IPS-15b (cell line): ENCODE data around the gene HTR3D.

Source experiments
- H3K27me3 ChIP-seq: one replicate; pipeline ENCODE4 v1.6.1; 2013; ENCODE audit warnings: low read length; ENCODE audit not compliant: control insufficient read depth, insufficient read depth
- H3K36me3 ChIP-seq: one replicate; pipeline ENCODE4 v1.6.1; 2013; ENCODE audit warnings: low read length; ENCODE audit not compliant: control insufficient read depth, insufficient read depth
- H3K4me1 ChIP-seq: one replicate; pipeline ENCODE4 v1.6.1; 2013; ENCODE audit warnings: mild to moderate bottlenecking, low read length; ENCODE audit not compliant: control insufficient read depth, insufficient read depth
- H3K4me3 ChIP-seq: one replicate; pipeline ENCODE4 v1.5.1; 2013; ENCODE audit warnings: low read depth, low read length
- H3K9ac ChIP-seq: one replicate; pipeline ENCODE4 v1.6.1; 2013; ENCODE audit warnings: low read depth, mild to moderate bottlenecking, low read length
- H3K9me3 ChIP-seq: one replicate; pipeline ENCODE4 v1.6.1; 2013; ENCODE audit warnings: mild to moderate bottlenecking, low read length; ENCODE audit not compliant: control insufficient read depth, insufficient read depth

The HTR3D gene, protein sequence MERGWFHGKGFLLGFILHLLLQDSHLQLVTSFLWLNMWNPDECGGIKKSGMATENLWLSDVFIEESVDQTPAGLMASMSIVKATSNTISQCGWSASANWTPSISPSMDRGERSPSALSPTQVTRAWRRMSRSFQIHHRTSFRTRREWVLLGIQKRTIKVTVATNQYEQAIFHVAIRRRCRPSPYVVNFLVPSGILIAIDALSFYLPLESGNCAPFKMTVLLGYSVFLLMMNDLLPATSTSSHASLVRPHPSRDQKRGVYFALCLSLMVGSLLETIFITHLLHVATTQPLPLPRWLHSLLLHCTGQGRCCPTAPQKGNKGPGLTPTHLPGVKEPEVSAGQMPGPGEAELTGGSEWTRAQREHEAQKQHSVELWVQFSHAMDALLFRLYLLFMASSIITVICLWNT

DNA sequence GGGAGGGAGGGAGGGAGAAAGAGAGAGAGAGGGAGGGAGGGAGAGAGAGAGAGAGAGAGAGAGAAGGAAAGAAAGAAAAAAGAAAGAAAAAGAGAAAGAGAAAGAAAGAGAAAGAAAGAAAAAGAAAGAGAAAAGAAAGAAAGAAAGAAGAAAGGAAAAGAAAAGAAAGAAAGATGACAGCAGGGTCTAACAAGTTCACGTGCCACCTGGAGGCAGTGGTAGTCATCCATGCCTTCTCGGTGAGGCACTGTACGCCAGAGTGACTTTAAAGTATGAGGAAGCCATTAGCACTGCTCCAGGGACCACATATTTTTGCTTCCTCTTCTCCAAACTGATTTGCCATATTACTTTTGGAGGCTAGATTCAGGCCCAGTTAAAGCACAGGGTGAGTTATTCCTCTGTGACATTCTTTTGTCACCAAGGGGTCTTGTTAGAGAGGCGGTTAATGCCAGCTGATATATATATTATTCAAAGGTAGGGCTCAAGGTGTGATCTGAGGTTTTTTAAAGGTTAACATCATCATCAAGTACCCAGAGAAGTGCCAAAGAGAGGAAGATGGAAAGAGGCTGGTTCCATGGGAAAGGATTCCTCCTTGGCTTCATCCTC lies at the start of gene HTR3D:
TSS of gene HTR3D (plus strand) at position 556 of the 606 bp plus-strand sequence. CDS start at position 556, 0 bp downstream.
- Histone ChIP-seq H3K27me3 (no peaks in the 10 kb centered on the region), H3K9me3 (no peaks in the 10 kb centered on the region), H3K4me3 (no peak within 1 kb of the TSS), H3K9ac (no peak within 1 kb of the TSS), H3K36me3 (no peaks in the 10 kb centered on the region), H3K4me1 (no peaks in the 10 kb centered on the region)

DNA sequence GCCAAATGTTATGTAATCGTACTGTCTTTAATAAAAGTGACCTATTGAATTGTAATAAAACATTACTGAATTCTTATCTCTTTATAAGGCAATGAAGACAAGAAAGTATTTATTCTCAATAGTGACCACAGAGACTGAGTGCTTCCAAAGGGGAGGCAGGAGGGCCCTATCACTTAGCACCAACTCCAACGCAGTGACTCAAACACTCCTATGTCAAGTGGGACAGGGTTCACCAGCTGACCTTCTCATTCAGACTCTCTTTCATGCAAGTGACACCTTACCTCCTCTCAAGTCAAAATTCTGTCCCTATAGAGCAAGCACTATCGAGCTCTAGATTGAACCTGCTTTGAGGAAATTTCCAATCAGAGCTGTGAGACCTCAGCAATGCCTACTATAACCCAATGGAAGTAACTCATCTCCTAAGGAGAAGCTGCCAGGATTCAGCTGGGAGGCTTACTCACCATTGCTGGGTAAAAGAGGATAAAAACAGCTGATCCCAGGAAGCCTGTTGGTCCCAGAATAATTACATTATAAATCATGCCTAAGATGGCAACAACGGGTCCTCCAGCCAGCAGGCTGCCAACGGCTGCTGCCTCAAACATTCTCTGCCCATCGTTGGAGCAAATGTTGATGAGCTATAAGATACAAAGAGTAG lies 49.4 kb upstream of the HTR3D start:
- H3K9ac ChIP-seq: no peak overlapping the region
- peaks cover 8% of the 10 kb centered on the region for H3K36me3 ChIP-seq
- H3K4me1 ChIP-seq: peaks cover 16% of the 10 kb centered on the region
- no peak overlapping the region for H3K4me3 ChIP-seq
- no peaks in the 10 kb centered on the region for H3K9me3 ChIP-seq
- no peaks in the 10 kb centered on the region for H3K27me3 ChIP-seq

GRCh38 chr3:183984127-183984740 lies 47.3 kb upstream of the HTR3D start:
- Histone ChIP-seq H3K27me3 (no peaks in the 10 kb centered on the region), H3K36me3 (peaks cover 19% of the 10 kb centered on the region), H3K4me1 (peaks cover 13% of the 10 kb centered on the region), H3K9me3 (no peaks in the 10 kb centered on the region), H3K9ac (no peak overlapping the region), H3K4me3 (no peak overlapping the region)

DNA sequence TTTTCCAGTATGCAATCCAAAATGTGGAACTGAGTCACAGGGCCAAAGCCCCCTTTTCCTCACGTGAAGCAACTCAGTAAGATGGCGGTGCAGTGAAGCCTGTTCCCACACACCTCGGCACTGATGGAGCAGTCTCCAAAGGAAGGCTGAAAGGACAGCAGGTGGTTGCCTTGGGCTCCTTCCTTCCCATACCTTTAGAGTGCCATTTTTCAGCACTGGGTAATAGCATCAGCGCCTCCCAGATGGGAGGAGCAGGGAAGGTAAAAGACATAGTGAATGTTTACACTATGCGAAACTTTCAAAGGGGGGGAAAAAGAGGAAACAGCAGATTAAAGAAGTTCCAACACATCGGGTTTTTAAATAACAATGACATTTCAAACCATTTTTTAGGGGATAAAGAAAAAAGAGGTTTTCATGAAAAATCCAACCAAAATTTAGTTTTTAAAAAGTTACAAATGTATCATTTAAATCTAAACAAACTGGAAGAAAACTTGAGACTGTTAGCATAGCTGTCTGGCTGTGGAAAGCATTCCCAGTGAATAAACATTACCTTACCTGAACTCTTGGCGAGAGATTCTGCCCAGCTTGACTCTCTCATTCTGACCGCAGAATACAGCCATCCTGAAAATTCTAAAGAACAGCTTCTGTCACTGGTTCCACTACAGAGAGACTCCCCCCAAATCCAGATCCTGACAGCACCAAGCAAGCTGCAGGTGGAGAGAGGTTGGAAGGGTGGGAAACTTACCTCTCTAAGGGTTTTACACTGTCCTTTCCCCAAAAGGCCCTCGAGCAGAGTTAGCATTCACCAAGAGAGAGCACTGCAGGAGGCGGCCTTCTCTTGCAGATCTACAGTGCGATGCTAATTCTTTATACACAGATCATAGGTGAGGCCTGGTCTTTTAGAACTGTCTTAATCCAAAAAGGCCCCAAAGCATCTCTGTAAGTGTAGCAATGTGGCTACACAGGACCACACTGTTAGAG lies 46.5 kb upstream of the HTR3D start:
- peaks cover 19% of the 10 kb centered on the region for H3K36me3 ChIP-seq
- H3K4me1 ChIP-seq: peaks cover 13% of the 10 kb centered on the region
- H3K4me3 ChIP-seq: no peak overlapping the region
- no peak overlapping the region for H3K9ac ChIP-seq
- H3K27me3 ChIP-seq: no peaks in the 10 kb centered on the region
- no peaks in the 10 kb centered on the region for H3K9me3 ChIP-seq

DNA sequence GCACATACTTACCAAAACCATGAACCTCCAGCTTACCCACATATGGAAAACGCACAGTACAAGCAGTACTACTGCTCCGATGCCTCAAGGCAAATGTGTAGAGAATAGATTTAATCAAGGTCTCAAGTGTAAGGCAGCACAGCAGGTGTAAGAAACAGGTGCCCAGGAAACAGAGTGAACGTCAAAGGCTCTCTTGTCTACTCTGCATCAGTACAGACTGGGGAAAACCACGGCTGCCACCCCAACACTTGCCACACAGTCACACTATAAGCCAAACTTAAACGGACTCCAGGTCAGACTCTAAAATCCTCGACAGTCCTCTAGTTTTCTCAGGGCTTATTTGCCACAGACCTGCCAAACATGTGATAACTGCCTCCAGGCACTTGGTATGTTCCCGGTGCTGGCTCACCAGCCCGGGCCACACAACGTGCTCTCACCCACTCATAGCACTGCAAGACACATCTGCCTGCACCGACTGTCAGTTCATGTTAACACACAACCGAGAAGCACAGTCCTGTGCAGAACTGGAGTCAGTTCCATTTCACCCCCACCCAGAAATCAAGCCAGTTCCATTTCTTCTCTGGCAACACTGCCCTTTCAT lies 44.4 kb upstream of the HTR3D start:
- peaks cover 15% of the 10 kb centered on the region for H3K36me3 ChIP-seq
- peaks cover 13% of the 10 kb centered on the region for H3K4me1 ChIP-seq
- no peak overlapping the region for H3K9ac ChIP-seq
- H3K4me3 ChIP-seq: no peak overlapping the region
- no peaks in the 10 kb centered on the region for H3K9me3 ChIP-seq
- no peaks in the 10 kb centered on the region for H3K27me3 ChIP-seq

GRCh38 chr3:183988216-183988790 lies 43.2 kb upstream of the HTR3D start:
- Histone ChIP-seq H3K4me1 (peaks cover 13% of the 10 kb centered on the region), H3K9ac (no peak overlapping the region), H3K4me3 (no peak overlapping the region), H3K27me3 (no peaks in the 10 kb centered on the region), H3K36me3 (peaks cover 12% of the 10 kb centered on the region), H3K9me3 (no peaks in the 10 kb centered on the region)

GRCh38 chr3:183991403-183991802 lies 40.1 kb upstream of the HTR3D start:
- H3K4me1 ChIP-seq: no peaks in the 10 kb centered on the region
- no peaks in the 10 kb centered on the region for H3K9me3 ChIP-seq
- H3K4me3 ChIP-seq: no peak overlapping the region
- H3K27me3 ChIP-seq: no peaks in the 10 kb centered on the region
- no peak overlapping the region for H3K9ac ChIP-seq
- peaks cover 12% of the 10 kb centered on the region for H3K36me3 ChIP-seq

GRCh38 chr3:184001761-184002160 lies 29.8 kb upstream of the HTR3D start:
- Histone ChIP-seq H3K4me1 (no peaks in the 10 kb centered on the region), H3K9ac (no peak overlapping the region), H3K36me3 (peaks cover 4% of the 10 kb centered on the region), H3K4me3 (no peak overlapping the region), H3K9me3 (no peaks in the 10 kb centered on the region), H3K27me3 (no peaks in the 10 kb centered on the region)

GRCh38 chr3:184002469-184002868 lies 29.1 kb upstream of the HTR3D start:
- H3K9me3 ChIP-seq: no peaks in the 10 kb centered on the region

DNA sequence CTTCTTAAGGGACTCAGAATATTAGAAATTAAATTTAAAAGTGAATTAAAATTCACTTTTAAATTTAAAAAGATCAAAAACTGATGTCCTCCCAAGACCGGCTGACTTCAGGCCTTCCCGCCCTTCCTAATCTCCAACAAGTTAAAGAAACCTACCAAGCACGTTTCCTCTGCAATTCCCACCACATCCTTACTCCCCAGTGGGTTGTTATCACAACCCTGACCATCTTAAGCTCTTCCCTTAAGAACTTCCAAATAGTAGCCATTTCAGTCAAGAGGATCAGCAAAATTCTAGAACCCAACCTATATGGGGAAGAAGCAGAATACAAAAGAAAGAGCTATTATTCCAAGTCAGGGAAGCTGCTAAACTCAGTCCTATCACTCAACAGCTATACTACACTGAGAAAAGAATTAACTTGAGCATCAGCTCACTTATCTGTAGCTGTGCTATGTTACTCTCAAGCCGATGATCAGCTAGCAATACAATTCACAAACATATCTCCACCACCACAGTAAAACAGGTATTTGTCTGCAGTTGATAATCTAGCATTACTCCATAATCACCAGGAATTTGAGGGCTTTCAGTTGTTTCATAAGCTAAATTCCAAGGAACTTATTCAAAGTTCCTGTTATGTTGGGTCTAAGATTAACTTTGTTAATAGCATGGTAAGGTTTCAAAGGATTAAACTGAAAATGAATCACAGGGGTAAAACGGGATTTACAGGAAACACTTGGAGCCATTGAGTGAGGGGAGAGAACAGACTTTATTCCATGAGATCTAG lies 28.2 kb upstream of the HTR3D start:
- no peak overlapping the region for H3K9ac ChIP-seq
- no peaks in the 10 kb centered on the region for H3K9me3 ChIP-seq
- no peaks in the 10 kb centered on the region for H3K4me1 ChIP-seq
- no peaks in the 10 kb centered on the region for H3K27me3 ChIP-seq
- no peak overlapping the region for H3K4me3 ChIP-seq
- peaks cover 4% of the 10 kb centered on the region for H3K36me3 ChIP-seq

More at GRCh38 chr3:184002469-184002868, 29.1 kb upstream of the HTR3D start:
- Histone ChIP-seq H3K27me3 (no peaks in the 10 kb centered on the region), H3K9ac (no peak overlapping the region), H3K36me3 (peaks cover 4% of the 10 kb centered on the region), H3K4me3 (no peak overlapping the region), H3K4me1 (no peaks in the 10 kb centered on the region)
